Nephron progenitor cell (in vitro differentiated cells): ENCODE results near the gene COQ8B.

ENCODE experiments used
- DNase-seq: peaks from one replicate; pipeline ENCODE4 v3.0.0; 2021
- H3K27ac Mint-ChIP-seq: 2 replicates; pipeline ENCODE4 v1.8.0; 2021; ENCODE audit warnings: mild to moderate bottlenecking, moderate library complexity, mixed read lengths
- H3K27me3 Mint-ChIP-seq: 2 replicates; pipeline ENCODE4 v1.8.0; 2021; ENCODE audit warnings: mild to moderate bottlenecking, low read depth, mixed read lengths; ENCODE audit not compliant: poor library complexity
- H3K36me3 Mint-ChIP-seq: 2 replicates; pipeline ENCODE4 v1.8.0; 2021; ENCODE audit warnings: low read depth, mixed read lengths
- H3K4me1 Mint-ChIP-seq: 2 replicates; pipeline ENCODE4 v1.8.0; 2021; ENCODE audit warnings: mixed read lengths
- H3K4me3 Mint-ChIP-seq: 2 replicates; pipeline ENCODE4 v1.8.0; 2021; ENCODE audit warnings: mild to moderate bottlenecking, moderate library complexity, mixed read lengths
- H3K9me3 Mint-ChIP-seq: 2 replicates; pipeline ENCODE4 v1.8.0; 2021; ENCODE audit warnings: mild to moderate bottlenecking, moderate library complexity, mixed read lengths
- CTCF ChIP-seq: fragments of 200-600 bp; sonication (generic); IDR thresholded peaks from 2 replicates; pipeline ENCODE4 v1.5.0; 2021; ENCODE audit warnings: antibody characterized with exemption

COQ8B gene

GRCh38 chr19:40717325-40717879 lies 716 bp upstream of the COQ8B start:
- Mint-ChIP-seq H3K27me3 (no peaks in the 10 kb centered on the region), H3K27ac (peak overlapping the region; percentile 25), H3K9me3 (no peaks in the 10 kb centered on the region), H3K36me3 (peaks cover 23% of the 10 kb centered on the region), H3K4me3 (peak overlapping the region; percentile 90), H3K4me1 (peaks cover 71% of the 10 kb centered on the region)
- DNase-seq: no peak
- TF ChIP-seq CTCF: no peak

GRCh38 chr19:40716031-40716481 lies 630 bp downstream of the COQ8B start:
- no peak for DNase-seq
- TF ChIP-seq CTCF: no peak
- Mint-ChIP-seq H3K4me1 (peaks cover 70% of the 10 kb centered on the region), H3K27ac (peak overlapping the region; percentile 91), H3K27me3 (no peaks in the 10 kb centered on the region), H3K36me3 (peaks cover 23% of the 10 kb centered on the region), H3K9me3 (no peaks in the 10 kb centered on the region), H3K4me3 (peak overlapping the region; percentile 94)

GRCh38 chr19:40714441-40715299 lies 2.0 kb downstream of the COQ8B start:
- Mint-ChIP-seq H3K4me3 (peak overlapping the region; percentile 94), H3K9me3 (no peaks in the 10 kb centered on the region), H3K4me1 (peaks cover 56% of the 10 kb centered on the region), H3K27me3 (no peaks in the 10 kb centered on the region), H3K27ac (peak overlapping the region; percentile 91), H3K36me3 (peaks cover 25% of the 10 kb centered on the region)
- DNase-seq: peak; percentile 95
- TF ChIP-seq CTCF: no peak

GRCh38 chr19:40713939-40714338 lies 2.7 kb downstream of the COQ8B start:
- H3K4me1 Mint-ChIP-seq: peaks cover 49% of the 10 kb centered on the region
- no peak for TF ChIP-seq CTCF
- no peaks in the 10 kb centered on the region for H3K27me3 Mint-ChIP-seq
- H3K9me3 Mint-ChIP-seq: no peaks in the 10 kb centered on the region
- peak overlapping the region; percentile 14 for H3K27ac Mint-ChIP-seq
- H3K36me3 Mint-ChIP-seq: peaks cover 32% of the 10 kb centered on the region
- peak overlapping the region; percentile 94 for H3K4me3 Mint-ChIP-seq
- no peak for DNase-seq

- peaks cover 56% of the 10 kb centered on the region for H3K36me3 Mint-ChIP-seq
- peaks cover 21% of the 10 kb centered on the region for H3K4me1 Mint-ChIP-seq
- TF ChIP-seq CTCF: no peak
- no peaks in the 10 kb centered on the region for H3K9me3 Mint-ChIP-seq
- H3K27ac Mint-ChIP-seq: no peak overlapping the region
- no peak overlapping the region for H3K4me3 Mint-ChIP-seq
- DNase-seq: no peak
- H3K27me3 Mint-ChIP-seq: no peaks in the 10 kb centered on the region
These were observed 6.9 kb downstream of the COQ8B start for GRCh38 chr19:40709817-40710216.
